Right lung (tissue), 5 donors: ENCODE data around the gene MYO18A. TPM values are rescaled to one million over a fixed set of nuclear protein-coding genes. Genes with fewer than 3 reads are reported as not detected.

Experiments
- DNase-seq, 2 donors: peaks; one replicate each; pipeline ENCODE4 v3.0.0-alpha.2; 2013
- polyA plus RNA-seq, 5 donors: library from polyadenylated mRNA; unstranded; fragments of 120-200 nt; gene quantifications; one replicate each; pipeline versions ENCODE4 v1.2.1 to v1.2.3, GENCODE V29; 2013; ENCODE audit warnings: inconsistent platforms in 1 of 5, low replicate concordance in 1 of 5; ENCODE audit not compliant: insufficient read length in 5 of 5, insufficient read depth in 1 of 5

MYO18A gene
- polyA plus RNA-seq, 5 donors: 34.2 to 45.8 (median 38.0) TPM

GRCh38 chr17:29080323-29080722 lies 99.9 kb downstream of the MYO18A start:
- DNase-seq: no peak

GRCh38 chr17:29079887-29080286 lies 100.3 kb downstream of the MYO18A start:
- DNase-seq: no peak

- DNase-seq: no peak
These were observed 100.8 kb downstream of the MYO18A start for GRCh38 chr17:29079433-29079832.

GRCh38 chr17:29078183-29079045 lies 101.8 kb downstream of the MYO18A start:
- DNase-seq: no peak

- DNase-seq: no peak
These were observed 102.9 kb downstream of the MYO18A start for GRCh38 chr17:29077320-29077719.

GRCh38 chr17:29076722-29077121 lies 103.5 kb downstream of the MYO18A start:
- no peak for DNase-seq

- no peak for DNase-seq
These were observed 104.1 kb downstream of the MYO18A start for GRCh38 chr17:29076087-29076486.

GRCh38 chr17:29074488-29074887 lies 105.7 kb downstream of the MYO18A start:
- no peak for DNase-seq

GRCh38 chr17:29073520-29073919 lies 106.7 kb downstream of the MYO18A start:
- DNase-seq: no peak

- DNase-seq: no peak
These were observed 107.2 kb downstream of the MYO18A start for GRCh38 chr17:29073045-29073444.

GRCh38 chr17:29071303-29071702 lies 108.9 kb downstream of the MYO18A start:
- no peak for DNase-seq

GRCh38 chr17:29070781-29071180 lies 109.4 kb downstream of the MYO18A start:
- DNase-seq: no peak

- DNase-seq: no peak
These were observed 109.9 kb downstream of the MYO18A start for GRCh38 chr17:29070308-29070707.

GRCh38 chr17:29069526-29070041 lies 110.6 kb downstream of the MYO18A start:
- DNase-seq: no peak

GRCh38 chr17:29068818-29069217 lies 111.4 kb downstream of the MYO18A start:
- DNase-seq: no peak

GRCh38 chr17:29066606-29067005 lies 113.6 kb downstream of the MYO18A start:
- DNase-seq: no peak

GRCh38 chr17:29066047-29066446 lies 114.2 kb downstream of the MYO18A start:
- no peak for DNase-seq

- no peak for DNase-seq
These were observed 116.2 kb downstream of the MYO18A start for GRCh38 chr17:29063992-29064391.

GRCh38 chr17:29062215-29062614 lies 118.0 kb downstream of the MYO18A start:
- DNase-seq: no peak

- no peak for DNase-seq
These were observed 119.2 kb downstream of the MYO18A start for GRCh38 chr17:29061036-29061435.

- no peak for DNase-seq
These were observed 119.7 kb downstream of the MYO18A start for GRCh38 chr17:29060475-29060874.

- DNase-seq: no peak
These were observed 120.9 kb downstream of the MYO18A start for GRCh38 chr17:29059281-29059680.

- no peak for DNase-seq
These were observed 121.8 kb downstream of the MYO18A start for GRCh38 chr17:29058391-29058790.

GRCh38 chr17:29057361-29057760 lies 122.8 kb downstream of the MYO18A start:
- no peak for DNase-seq
